Measurements from ENCODE around the gene ITPRIP. TPM values are rescaled to one million over a fixed set of nuclear protein-coding genes. Genes with fewer than 3 reads are reported as not detected.

The ITPRIP gene
- polyA plus RNA-seq, 1 donor (not counting 4 experiments of a cell fraction or from before 2014, with no cell fraction given): 12.1 TPM

DNA sequence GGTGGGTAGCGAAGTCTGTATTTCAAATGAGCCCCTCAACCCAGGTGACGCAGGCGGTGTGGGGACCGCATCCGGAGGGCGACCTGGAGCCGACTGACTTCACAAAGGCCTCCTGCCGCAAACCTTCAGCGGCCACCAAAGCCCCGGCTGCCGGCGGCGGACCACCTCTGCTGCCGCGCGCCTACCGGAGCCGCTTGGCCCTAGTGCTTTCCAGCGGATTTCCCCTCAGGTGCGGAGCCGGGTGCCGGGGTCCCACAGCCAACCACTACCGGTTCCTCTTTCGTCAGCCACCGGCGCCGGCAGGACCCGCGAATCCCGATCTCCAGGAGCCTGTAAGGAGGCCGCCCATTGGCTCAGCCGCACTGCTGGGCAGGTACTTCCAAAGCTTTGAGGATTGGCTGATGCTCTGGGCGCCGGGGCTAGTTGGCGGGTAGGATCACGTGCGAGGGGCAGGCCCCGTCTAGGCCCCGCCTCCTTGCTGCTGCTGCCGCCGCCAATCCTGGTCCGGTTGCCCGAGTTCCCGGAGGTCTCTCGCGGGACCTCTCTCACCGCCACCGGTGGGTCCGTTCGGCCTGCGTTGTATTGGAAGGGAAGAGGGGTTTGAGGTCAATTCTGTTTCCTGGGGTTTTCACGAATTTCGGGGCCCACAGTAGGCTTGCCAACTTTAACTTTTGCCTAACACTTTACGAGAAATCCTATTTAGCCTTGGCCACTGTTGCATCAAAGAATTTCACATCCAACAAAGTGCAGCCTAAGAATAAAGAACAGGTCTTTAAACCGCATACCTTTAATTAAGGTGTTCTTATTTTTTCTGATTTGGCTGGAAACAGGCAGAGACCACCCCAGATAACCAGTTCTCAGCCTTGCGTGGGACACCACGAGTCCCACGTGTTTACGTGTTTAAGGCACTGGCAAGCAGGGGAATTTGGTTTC lies 69.3 kb downstream of the ITPRIP start, which contains the start of gene GSTO2:
GSTO2 (plus strand) TSS at position 472 of the 933 bp plus-strand sequence. CDS start 5,732 bp downstream, outside the sequence.
- H3K27ac ChIP-seq (ENCODE audit: control insufficient read depth, insufficient read depth, low read length): peak within 1 kb of the TSS; percentile 95

DNA sequence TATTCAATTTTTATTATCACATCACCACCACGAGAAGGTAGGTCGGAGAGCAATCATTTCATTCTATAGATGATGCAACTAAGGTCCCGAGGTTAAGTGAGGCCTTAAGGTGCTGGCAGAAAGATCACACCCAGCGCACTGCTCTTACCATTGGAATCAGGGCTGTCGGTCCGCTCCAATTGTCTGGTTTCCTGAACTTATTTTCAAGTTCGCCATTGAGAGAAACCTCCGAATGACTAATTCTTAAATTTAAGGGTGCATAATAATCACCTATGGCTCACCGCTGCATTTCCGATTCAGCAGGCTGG lies 69.9 kb downstream of the ITPRIP start:
- Histone ChIP-seq H3K36me3 (ENCODE audit: control insufficient read depth in 2 of 2, extremely low read depth in 1 of 2, insufficient read depth in 2 of 2, low read length in 2 of 2) (peaks cover 8 to 12% of the 10 kb centered on the region in 2 experiments), H3K27ac (ENCODE audit: control insufficient read depth, insufficient read depth, low read length) (peak overlapping the region; percentile 77), H2AFZ (ENCODE audit: control insufficient read depth, low read length) (peak overlapping the region; percentile 50), H3K9me1 (ENCODE audit: control insufficient read depth, extremely low read depth, insufficient read depth, low read length) (no peaks in the 10 kb centered on the region), H3K4me2 (ENCODE audit: control insufficient read depth, extremely low read depth, insufficient read depth, low read depth, low read length) (peak overlapping the region; percentile 75), H3K4me3 (ENCODE audit: control insufficient read depth in 2 of 3, extremely low read depth in 1 of 3, insufficient read depth in 2 of 3, low read depth in 1 of 3, low read length in 3 of 3) (peak overlapping the region; percentile 58 to 75 (median 61)), H4K20me1 (ENCODE audit: control insufficient read depth, extremely low read depth, insufficient read depth, low read length) (no peaks in the 10 kb centered on the region), H3K4me1 (ENCODE audit: control insufficient read depth, extremely low read depth, insufficient read depth, low read length) (peaks cover 8% of the 10 kb centered on the region), H3K79me2 (ENCODE audit: control insufficient read depth, insufficient read depth, low read length) (peaks cover 26% of the 10 kb centered on the region), H3K27me3 (ENCODE audit: control insufficient read depth, extremely low read depth, insufficient read depth, low read length) (no peaks in the 10 kb centered on the region), H3K9ac (ENCODE audit: control insufficient read depth, extremely low read depth, insufficient read depth, low read length) (peak overlapping the region; percentile 96), H3K9me3 (ENCODE audit: control insufficient read depth, low read depth, low read length) (no peaks in the 10 kb centered on the region)
- TF ChIP-seq EZH2 (IDR thresholded peaks at IDR 0.05; ENCODE audit: low read length): no peak
- TF ChIP-seq, protein P1, sequence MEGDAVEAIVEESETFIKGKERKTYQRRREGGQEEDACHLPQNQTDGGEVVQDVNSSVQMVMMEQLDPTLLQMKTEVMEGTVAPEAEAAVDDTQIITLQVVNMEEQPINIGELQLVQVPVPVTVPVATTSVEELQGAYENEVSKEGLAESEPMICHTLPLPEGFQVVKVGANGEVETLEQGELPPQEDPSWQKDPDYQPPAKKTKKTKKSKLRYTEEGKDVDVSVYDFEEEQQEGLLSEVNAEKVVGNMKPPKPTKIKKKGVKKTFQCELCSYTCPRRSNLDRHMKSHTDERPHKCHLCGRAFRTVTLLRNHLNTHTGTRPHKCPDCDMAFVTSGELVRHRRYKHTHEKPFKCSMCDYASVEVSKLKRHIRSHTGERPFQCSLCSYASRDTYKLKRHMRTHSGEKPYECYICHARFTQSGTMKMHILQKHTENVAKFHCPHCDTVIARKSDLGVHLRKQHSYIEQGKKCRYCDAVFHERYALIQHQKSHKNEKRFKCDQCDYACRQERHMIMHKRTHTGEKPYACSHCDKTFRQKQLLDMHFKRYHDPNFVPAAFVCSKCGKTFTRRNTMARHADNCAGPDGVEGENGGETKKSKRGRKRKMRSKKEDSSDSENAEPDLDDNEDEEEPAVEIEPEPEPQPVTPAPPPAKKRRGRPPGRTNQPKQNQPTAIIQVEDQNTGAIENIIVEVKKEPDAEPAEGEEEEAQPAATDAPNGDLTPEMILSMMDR (optimal IDR thresholded peaks at IDR 0.05 in 1 of 3, IDR thresholded peaks at IDR 0.05 in 1 of 3, conservative IDR thresholded peaks at IDR 0.05 in 1 of 3; ENCODE audit: extremely low read depth in 1 of 3, insufficient read depth in 2 of 3, low read length in 3 of 3): no peak
- dilution Hi-C loops (cut with MboI; ENCODE audit: extremely low pct_ligation_motif_present, low sequenced_read_pairs): no loop called here
- DNase-seq (ENCODE audit: low read depth, low spot score): no peak
- FAIRE-seq: no peak

More for the DNA sequence above, 69.3 kb downstream of the ITPRIP start, which contains the start of gene GSTO2:
- no peaks in the 10 kb centered on the region for H3K27me3 ChIP-seq (ENCODE audit: control insufficient read depth, extremely low read depth, insufficient read depth, low read length)
- peak within 1 kb of the TSS; percentile 96 for H3K9ac ChIP-seq (ENCODE audit: control insufficient read depth, extremely low read depth, insufficient read depth, low read length)
- no peak for TF ChIP-seq EZH2 (IDR thresholded peaks at IDR 0.05; ENCODE audit: low read length)
- TF ChIP-seq, protein P1 (optimal IDR thresholded peaks at IDR 0.05 in 1 of 3, IDR thresholded peaks at IDR 0.05 in 1 of 3, conservative IDR thresholded peaks at IDR 0.05 in 1 of 3; ENCODE audit: extremely low read depth in 1 of 3, insufficient read depth in 2 of 3, low read length in 3 of 3): no peak
- no peaks in the 10 kb centered on the region for H3K9me1 ChIP-seq (ENCODE audit: control insufficient read depth, extremely low read depth, insufficient read depth, low read length)
- dilution Hi-C loops (cut with MboI; ENCODE audit: extremely low pct_ligation_motif_present, low sequenced_read_pairs): no loop called here
- peaks cover 8% of the 10 kb centered on the region for H3K4me1 ChIP-seq (ENCODE audit: control insufficient read depth, extremely low read depth, insufficient read depth, low read length)
- H3K79me2 ChIP-seq (ENCODE audit: control insufficient read depth, insufficient read depth, low read length): peaks cover 22% of the 10 kb centered on the region
- H3K4me3 ChIP-seq (ENCODE audit: control insufficient read depth in 2 of 3, extremely low read depth in 1 of 3, insufficient read depth in 2 of 3, low read depth in 1 of 3, low read length in 3 of 3): peak within 1 kb of the TSS; percentile 61 to 89 (median 75)
- no peaks in the 10 kb centered on the region for H4K20me1 ChIP-seq (ENCODE audit: control insufficient read depth, extremely low read depth, insufficient read depth, low read length)
- peak; percentile 87 for DNase-seq (ENCODE audit: low read depth, low spot score)
- FAIRE-seq: no peak
- H3K36me3 ChIP-seq (ENCODE audit: control insufficient read depth in 2 of 2, extremely low read depth in 1 of 2, insufficient read depth in 2 of 2, low read length in 2 of 2): peaks cover 7 to 12% of the 10 kb centered on the region in 2 experiments
- peak within 1 kb of the TSS; percentile 89 for H2AFZ ChIP-seq (ENCODE audit: control insufficient read depth, low read length)
- H3K9me3 ChIP-seq (ENCODE audit: control insufficient read depth, low read depth, low read length): no peaks in the 10 kb centered on the region
- peak within 1 kb of the TSS; percentile 87 for H3K4me2 ChIP-seq (ENCODE audit: control insufficient read depth, extremely low read depth, insufficient read depth, low read depth, low read length)
